ENCODE results near the gene ESAM. TPM values are rescaled to one million over a fixed set of nuclear protein-coding genes. Genes with fewer than 3 reads are reported as not detected.

Gene ESAM
- total RNA-seq, 4 donors from 2014 or later: 18.6 to 45.9 (median 33.0) TPM

DNA sequence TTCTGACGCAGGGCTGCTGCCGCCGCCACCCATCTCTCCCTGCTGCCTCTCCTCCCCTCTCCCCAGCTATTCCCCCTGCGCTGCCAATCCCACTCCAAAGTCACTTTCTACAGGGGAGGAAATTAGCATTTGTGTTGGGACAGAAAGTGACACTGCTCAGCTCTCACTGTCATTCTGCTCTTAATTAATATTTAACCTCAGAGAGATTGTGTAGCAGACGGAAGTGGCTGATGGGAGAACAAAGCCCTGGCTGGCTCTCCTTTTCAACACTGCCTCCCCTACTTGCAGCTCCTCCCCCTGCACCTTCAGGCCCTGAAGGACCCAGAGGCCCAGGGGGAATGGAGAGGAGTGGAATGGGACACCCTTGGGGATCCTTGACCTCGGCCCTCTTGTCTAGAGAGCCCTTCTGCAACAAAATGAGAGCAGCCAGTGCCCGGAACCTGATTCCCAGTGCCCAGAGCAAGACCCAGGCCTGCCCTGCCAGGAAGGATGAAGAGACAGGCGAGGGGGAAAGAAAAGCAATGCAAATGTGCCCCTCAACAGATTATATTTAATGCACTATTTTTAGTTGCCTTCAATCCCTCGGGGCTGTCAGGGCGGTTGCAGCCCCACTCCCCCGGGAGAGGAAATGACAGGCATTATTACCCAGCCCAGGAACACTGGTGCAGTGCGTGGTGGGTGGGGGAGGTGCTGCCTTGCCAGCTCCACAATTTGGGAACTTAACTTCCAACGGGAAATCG lies 36.9 kb downstream of the ESAM start:
- Histone ChIP-seq H3K4me3 (no peak overlapping the region), H3K9me3 (no peaks in the 10 kb centered on the region), H3K27ac (no peak overlapping the region), H3K27me3 (peaks cover 0 to 65% of the 10 kb centered on the region in 2 donors), H3K4me1 (peaks cover 0 to 9% (median 0%) of the 10 kb centered on the region in 4 donors), H3K36me3 (no peaks in the 10 kb centered on the region)
- WGBS, 2 donors: 26 to 29% methylated on average over 14 of the region's 14 CpGs
- TF ChIP-seq POLR2A (IDR thresholded peaks at IDR 0.05) (no peak), EP300 (IDR thresholded peaks at IDR 0.05) (no peak)
- TF ChIP-seq, protein P1, sequence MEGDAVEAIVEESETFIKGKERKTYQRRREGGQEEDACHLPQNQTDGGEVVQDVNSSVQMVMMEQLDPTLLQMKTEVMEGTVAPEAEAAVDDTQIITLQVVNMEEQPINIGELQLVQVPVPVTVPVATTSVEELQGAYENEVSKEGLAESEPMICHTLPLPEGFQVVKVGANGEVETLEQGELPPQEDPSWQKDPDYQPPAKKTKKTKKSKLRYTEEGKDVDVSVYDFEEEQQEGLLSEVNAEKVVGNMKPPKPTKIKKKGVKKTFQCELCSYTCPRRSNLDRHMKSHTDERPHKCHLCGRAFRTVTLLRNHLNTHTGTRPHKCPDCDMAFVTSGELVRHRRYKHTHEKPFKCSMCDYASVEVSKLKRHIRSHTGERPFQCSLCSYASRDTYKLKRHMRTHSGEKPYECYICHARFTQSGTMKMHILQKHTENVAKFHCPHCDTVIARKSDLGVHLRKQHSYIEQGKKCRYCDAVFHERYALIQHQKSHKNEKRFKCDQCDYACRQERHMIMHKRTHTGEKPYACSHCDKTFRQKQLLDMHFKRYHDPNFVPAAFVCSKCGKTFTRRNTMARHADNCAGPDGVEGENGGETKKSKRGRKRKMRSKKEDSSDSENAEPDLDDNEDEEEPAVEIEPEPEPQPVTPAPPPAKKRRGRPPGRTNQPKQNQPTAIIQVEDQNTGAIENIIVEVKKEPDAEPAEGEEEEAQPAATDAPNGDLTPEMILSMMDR (IDR thresholded peaks at IDR 0.05): no peak
- no peak for DNase-seq (ENCODE audit: low spot score in 2 of 2)

GRCh38 chr11:124722176-124722575 lies 39.9 kb downstream of the ESAM start:
- peaks cover 0 to 27% (median 5%) of the 10 kb centered on the region in 4 donors for H3K4me1 ChIP-seq
- H3K4me3 ChIP-seq: no peak overlapping the region
- no peak overlapping the region for H3K27ac ChIP-seq
- H3K27me3 ChIP-seq: peaks cover 0 to 93% of the 10 kb centered on the region in 2 donors
- no peaks in the 10 kb centered on the region for H3K36me3 ChIP-seq
- WGBS, 2 donors: 18 to 51% methylated on average over 6 of the region's 6 CpGs
- no peaks in the 10 kb centered on the region for H3K9me3 ChIP-seq
- no peak for DNase-seq (ENCODE audit: low spot score in 2 of 2)
- TF ChIP-seq EP300 (IDR thresholded peaks at IDR 0.05) (no peak), POLR2A (IDR thresholded peaks at IDR 0.05) (no peak)

DNA sequence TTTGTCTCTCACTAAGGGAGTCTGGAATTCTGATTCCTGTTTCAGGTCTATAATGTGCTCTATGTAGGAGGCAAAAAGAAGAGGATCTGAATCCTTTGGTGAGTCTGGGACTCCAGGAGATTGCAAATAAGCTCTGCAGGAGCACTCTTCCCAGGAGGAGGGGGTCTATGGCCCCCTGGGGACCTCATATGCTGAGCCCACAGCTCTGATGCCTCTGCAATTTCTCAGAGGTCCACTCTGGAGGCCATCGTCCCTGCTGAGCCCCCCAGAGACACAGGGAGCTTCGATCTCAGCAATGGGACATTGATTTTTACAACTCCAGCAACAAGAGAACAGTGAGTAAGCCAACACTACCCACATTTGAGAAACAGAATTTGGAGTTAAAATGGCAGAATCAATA lies 42.6 kb downstream of the ESAM start:
- Histone ChIP-seq H3K9me3 (no peaks in the 10 kb centered on the region), H3K4me1 (peaks cover 0 to 19% (median 5%) of the 10 kb centered on the region in 4 donors), H3K36me3 (no peaks in the 10 kb centered on the region), H3K4me3 (no peak overlapping the region), H3K27ac (no peak overlapping the region), H3K27me3 (peaks cover 0 to 90% of the 10 kb centered on the region in 2 donors)
- 26 to 38% methylated on average over 2 of the region's 2 CpGs for WGBS, 2 donors
- DNase-seq (ENCODE audit: low spot score in 2 of 2): no peak
- TF ChIP-seq POLR2A (IDR thresholded peaks at IDR 0.05): no peak
- no peak for TF ChIP-seq EP300 (IDR thresholded peaks at IDR 0.05)
- TF ChIP-seq, protein P1 (IDR thresholded peaks at IDR 0.05): no peak

GRCh38 chr11:124718801-124719200 lies 43.3 kb downstream of the ESAM start:
- TF ChIP-seq, protein P1 (IDR thresholded peaks at IDR 0.05): no peak
- TF ChIP-seq POLR2A (IDR thresholded peaks at IDR 0.05): no peak
- TF ChIP-seq EP300 (IDR thresholded peaks at IDR 0.05): no peak
- H3K4me3 ChIP-seq: no peak overlapping the region
- H3K36me3 ChIP-seq: no peaks in the 10 kb centered on the region
- no peaks in the 10 kb centered on the region for H3K9me3 ChIP-seq
- peaks cover 0 to 83% of the 10 kb centered on the region in 2 donors for H3K27me3 ChIP-seq
- no peak for DNase-seq (ENCODE audit: low spot score in 2 of 2)
- peaks cover 0 to 19% (median 5%) of the 10 kb centered on the region in 4 donors for H3K4me1 ChIP-seq
- H3K27ac ChIP-seq: no peak overlapping the region
- WGBS, 2 donors: 31 to 39% methylated on average over 12 to 14 of the region's 14 CpGs

DNA sequence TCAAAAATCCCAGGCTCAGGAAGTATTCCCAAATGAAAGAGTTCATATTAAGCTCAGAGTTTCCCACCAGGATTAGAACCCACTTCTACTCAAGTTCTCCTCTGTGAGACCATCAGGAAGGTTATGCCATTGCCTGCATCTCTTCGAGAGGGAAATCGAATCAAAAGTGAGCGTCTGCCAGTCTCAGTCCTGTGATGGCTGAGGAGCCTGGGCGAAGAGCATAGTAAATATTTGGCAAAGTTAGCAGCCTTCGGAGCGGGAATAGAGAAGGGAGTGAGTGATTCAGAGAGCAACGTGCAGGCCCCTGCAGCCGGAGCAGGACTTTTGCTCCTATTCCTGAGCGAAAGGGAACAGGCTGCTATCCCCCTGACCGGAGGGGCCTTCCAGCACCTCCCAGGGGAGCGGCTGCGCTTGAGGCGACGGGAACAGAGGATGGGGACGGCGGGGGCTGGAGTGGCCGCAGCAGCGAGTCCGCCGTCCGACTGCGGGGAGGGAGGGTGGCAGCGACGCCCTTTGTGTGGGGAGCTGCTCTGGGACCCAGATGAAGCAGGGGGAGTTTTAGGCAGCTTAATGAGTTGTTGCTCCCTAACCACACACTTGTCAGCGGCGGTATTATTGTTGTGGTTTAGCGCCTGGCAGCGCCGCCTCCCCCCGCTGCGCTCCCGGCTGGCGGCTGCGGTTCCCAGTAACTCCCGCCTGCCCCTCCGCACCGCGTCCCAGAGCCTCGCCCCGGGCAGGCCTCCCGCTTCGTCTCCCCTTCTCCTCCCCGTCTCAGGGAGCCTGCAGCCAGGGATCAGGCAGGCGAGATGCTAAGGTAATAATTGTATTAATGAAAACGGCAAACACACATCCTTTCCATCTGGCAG lies 44.1 kb downstream of the ESAM start:
- H3K27ac ChIP-seq: no peak overlapping the region
- TF ChIP-seq, protein P1 (IDR thresholded peaks at IDR 0.05): no peak
- no peak for TF ChIP-seq POLR2A (IDR thresholded peaks at IDR 0.05)
- no peak for TF ChIP-seq EP300 (IDR thresholded peaks at IDR 0.05)

More for the DNA sequence above, 44.1 kb downstream of the ESAM start:
- WGBS, 2 donors: 1 to 2% methylated on average over 45 of the region's 45 CpGs
- Histone ChIP-seq H3K4me1 (peaks cover 0 to 19% (median 5%) of the 10 kb centered on the region in 4 donors), H3K4me3 (peak overlapping the region; percentile 11 to 49 (median 25)), H3K27me3 (peaks cover 0 to 76% of the 10 kb centered on the region in 2 donors), H3K36me3 (no peaks in the 10 kb centered on the region), H3K9me3 (no peaks in the 10 kb centered on the region)
- no peak for DNase-seq (ENCODE audit: low spot score in 2 of 2)

Measured in tibial nerve (tissue), 4 donors.